ENCODE measurements around the gene ELK1.
"Not testable (repeated sequence)": the region's sequence is repeated elsewhere in the genome, so short reads cannot be mapped to it uniquely, and the experiment has no call there.

ELK1 gene

GRCh38 chrX:47650164-47651042, at the start of gene ELK1:
TSS of gene ELK1 (minus strand) at chrX:47650563. CDS start at chrX:47641441, 9,122 bp downstream.
- DNase-seq: peak; percentile 93

GRCh38 chrX:47697181-47697580, 46.8 kb upstream of the ELK1 start:
- no peak for DNase-seq

GRCh38 chrX:47690175-47690574, 39.8 kb upstream of the ELK1 start:
- DNase-seq: no peak

GRCh38 chrX:47687263-47687662, 36.9 kb upstream of the ELK1 start:
- DNase-seq: no peak

- no peak for DNase-seq
These were observed 33.5 kb upstream of the ELK1 start for GRCh38 chrX:47683829-47684205.

GRCh38 chrX:47683184-47683828, 32.9 kb upstream of the ELK1 start:
- DNase-seq: no peak

- DNase-seq: not testable (repeated sequence)
These were observed 25.8 kb upstream of the ELK1 start for GRCh38 chrX:47675959-47676859.

GRCh38 chrX:47674776-47675175, 24.4 kb upstream of the ELK1 start:
- DNase-seq: no peak

GRCh38 chrX:47665797-47666196, 15.4 kb upstream of the ELK1 start:
- not testable (repeated sequence) for DNase-seq

GRCh38 chrX:47664737-47665136, 14.4 kb upstream of the ELK1 start:
- no peak for DNase-seq

- peak; percentile 75 for DNase-seq
These were observed 11.8 kb upstream of the ELK1 start for GRCh38 chrX:47662144-47662657.

- DNase-seq: no peak
These were observed 11.2 kb upstream of the ELK1 start for GRCh38 chrX:47661539-47661938.

- no peak for DNase-seq
These were observed 9.0 kb upstream of the ELK1 start for GRCh38 chrX:47659421-47659726.

GRCh38 chrX:47658684-47659420, 8.5 kb upstream of the ELK1 start, which contains the start of gene UXT:
TSS of gene UXT (minus strand) at chrX:47659180. CDS start at chrX:47658927, 253 bp downstream.
- peak; percentile 94 for DNase-seq

GRCh38 chrX:47658301-47658683, 7.9 kb upstream of the ELK1 start:
- DNase-seq: no peak

GRCh38 chrX:47651043-47651905, 911 bp upstream of the ELK1 start:
- no peak for DNase-seq

- DNase-seq: no peak
These were observed 591 bp downstream of the ELK1 start for GRCh38 chrX:47649781-47650163.

GRCh38 chrX:47649271-47649670, 1.1 kb downstream of the ELK1 start:
- DNase-seq: no peak

- DNase-seq: peak; percentile 40
These were observed 2.0 kb downstream of the ELK1 start for GRCh38 chrX:47648376-47648775.

- DNase-seq: no peak
These were observed 3.7 kb downstream of the ELK1 start for GRCh38 chrX:47646636-47647035.

- no peak for DNase-seq
These were observed 4.8 kb downstream of the ELK1 start for GRCh38 chrX:47645530-47645929.
